ENCODE data around the gene PSMC5.

The PSMC5 gene

GRCh38 chr17:63821804-63822203, 5.4 kb upstream of the PSMC5 start:
- no peak for DNase-seq

- no peak for DNase-seq
These were observed 4.7 kb upstream of the PSMC5 start for GRCh38 chr17:63822537-63822936.

DNA sequence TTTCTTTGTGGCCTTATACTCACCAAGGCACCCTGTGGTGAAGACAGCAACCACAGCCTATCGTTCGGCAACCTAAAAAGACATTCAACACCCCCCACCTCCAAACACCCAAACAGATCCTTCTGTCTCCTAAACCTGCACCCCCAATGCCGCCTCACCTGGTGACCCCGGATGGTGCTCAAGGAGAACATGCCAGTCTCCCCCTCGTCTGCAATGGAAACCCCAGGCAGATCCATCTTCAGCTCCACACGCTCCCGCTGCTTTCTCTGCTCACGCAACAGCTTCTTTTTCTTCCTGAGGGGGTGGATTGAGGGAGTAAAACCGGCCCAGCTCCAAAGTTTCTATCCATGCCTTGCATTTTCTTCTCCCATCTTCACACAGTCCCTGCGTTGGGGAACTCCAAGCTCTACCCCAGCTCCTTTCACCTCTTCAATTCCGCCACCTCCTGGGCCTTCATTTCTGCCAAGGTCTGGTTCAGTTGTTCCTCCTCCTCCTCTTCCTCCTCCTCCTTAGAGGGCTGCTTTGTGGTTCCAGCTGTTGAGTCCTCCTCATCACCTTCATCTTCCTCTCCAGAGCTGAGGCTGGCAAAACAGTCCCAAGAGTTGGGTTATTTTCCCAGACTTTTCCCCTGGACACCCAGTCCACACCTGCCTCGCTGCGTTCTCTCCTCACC, 3.4 kb upstream of the PSMC5 start:
- DNase-seq: no peak

DNA sequence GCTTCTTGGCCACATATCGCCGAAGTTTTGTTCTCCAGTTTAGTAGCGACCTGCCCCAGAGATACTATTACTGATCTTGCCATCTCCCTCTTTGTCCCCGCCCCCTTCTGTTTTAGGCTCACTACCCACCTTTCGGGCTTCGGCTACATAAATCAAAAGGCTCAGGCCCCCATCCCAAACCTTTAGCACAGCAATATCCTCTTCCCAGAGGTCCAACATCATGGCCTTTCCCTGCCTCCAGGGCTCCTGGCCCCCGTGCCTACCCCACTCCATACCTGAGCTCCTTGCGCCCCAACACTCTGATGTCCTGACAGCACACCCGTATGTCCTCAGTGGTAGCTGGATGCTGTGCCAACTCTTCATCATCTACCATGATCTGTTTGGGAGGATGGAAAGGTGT, 2.9 kb upstream of the PSMC5 start:
- no peak for DNase-seq

- DNase-seq: no peak
These were observed 696 bp upstream of the PSMC5 start for GRCh38 chr17:63826468-63827001.

GRCh38 chr17:63827801-63828221, 580 bp downstream of the PSMC5 start:
- no peak for DNase-seq

DNA sequence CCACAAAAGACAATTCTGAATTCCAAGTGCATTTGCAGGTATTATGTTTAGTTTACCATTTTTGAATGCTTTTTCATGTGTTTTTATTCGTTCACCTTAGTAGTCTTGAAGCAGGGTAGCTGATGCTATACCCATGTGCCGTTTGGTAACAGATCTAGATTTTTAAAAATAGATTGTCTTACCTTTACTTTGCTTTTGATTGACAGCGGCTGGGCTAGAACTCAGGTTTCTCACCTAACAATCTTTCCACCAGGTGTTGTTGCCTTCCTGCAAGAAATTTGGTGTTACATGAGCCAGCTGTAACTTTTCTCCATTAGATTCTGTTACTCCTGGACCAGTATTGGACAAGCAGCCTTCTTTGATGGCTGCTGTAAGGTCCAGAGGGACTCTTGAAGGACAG, 1.7 kb downstream of the PSMC5 start:
- no peak for DNase-seq

GRCh38 chr17:63830278-63830677, 3.0 kb downstream of the PSMC5 start:
- DNase-seq: no peak

DNA sequence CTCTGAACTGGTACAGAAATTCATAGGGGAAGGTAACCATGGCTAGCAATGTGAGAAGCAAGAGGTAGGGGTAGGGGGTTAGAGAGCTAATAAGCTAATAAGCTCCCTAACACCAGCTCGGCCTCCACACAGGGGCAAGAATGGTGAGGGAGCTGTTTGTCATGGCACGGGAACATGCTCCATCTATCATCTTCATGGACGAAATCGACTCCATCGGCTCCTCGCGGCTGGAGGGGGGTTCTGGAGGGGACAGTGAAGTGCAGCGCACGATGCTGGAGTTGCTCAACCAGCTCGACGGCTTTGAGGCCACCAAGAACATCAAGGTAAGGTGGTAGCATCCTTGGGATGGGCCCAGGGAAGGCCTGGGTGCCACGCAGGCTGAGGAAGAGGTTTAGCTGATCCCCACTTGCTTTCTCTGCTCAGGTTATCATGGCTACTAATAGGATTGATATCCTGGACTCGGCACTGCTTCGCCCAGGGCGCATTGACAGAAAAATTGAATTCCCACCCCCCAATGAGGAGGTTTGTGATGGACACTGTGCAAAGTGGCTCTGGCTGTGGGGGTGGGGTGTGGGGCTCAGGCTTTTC, 3.8 kb downstream of the PSMC5 start:
- no peak for DNase-seq

DNA sequence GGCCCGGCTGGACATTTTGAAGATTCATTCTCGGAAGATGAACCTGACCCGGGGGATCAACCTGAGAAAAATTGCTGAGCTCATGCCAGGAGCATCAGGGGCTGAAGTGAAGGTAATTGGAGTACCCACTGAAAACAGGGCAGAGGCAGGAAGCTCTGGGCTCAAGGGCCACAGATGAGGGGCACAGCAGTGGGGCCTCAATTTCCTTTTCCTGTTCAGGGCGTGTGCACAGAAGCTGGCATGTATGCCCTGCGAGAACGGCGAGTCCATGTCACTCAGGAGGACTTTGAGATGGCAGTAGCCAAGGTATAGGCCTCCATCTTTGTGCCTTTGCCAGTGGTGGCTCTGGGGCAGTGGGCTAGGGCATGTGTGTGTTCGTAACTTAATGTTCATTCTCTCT, 4.3 kb downstream of the PSMC5 start:
- no peak for DNase-seq

DNA sequence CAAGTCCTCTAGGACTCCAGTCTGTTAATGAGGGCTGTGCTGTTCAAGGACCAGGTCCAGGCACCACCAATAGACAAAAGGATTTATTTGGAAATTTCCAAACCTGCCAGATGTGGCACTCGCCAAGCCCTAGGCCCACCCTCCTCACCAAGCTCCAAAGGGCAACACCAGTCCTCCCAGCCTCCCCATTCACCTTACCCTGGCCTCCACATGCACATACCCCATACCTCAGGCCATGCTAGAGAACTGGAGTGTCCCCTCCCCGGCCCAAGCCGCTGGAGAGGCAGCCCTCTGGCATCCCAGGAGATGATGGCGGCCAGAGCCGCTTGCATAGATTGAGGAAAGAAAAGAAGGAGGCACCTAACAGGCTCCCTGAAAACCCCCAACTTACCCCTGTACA, 4.8 kb downstream of the PSMC5 start:
- no peak for DNase-seq

GRCh38 chr17:63832455-63832854, 5.2 kb downstream of the PSMC5 start:
- DNase-seq: no peak

- DNase-seq: no peak
These were observed 6.0 kb downstream of the PSMC5 start for GRCh38 chr17:63833026-63833740.

DNA sequence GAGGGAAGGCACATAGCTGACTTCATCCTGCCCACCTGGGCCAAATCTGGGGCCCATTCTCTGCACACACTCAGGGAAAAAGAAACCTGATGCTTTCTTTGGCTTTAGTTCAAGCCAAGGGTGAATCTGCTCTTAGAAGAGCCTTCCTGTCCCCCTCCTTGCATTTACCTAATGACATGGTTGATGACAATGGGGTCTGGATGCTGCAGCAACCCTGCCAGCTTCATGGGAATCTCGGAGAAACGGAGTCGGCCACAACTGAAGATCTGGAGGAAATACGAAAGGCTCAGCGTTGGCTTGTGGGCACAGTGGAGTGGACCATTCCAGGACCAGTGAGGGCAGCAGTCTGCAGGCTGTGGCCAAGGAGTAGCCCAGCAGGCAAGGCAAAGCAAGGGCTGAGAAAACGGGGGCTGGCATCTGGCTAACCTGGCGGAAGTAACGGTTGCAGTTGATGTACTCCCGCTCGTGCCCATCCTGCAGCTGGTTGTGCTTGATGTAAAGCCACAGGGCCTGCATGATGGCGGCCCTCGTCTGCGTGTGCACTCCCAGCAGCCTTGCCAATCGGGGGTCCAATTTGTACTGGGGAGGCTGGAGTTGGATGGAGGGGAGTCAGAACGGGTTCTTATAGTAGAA, 6.6 kb downstream of the PSMC5 start:
- DNase-seq: no peak

DNA sequence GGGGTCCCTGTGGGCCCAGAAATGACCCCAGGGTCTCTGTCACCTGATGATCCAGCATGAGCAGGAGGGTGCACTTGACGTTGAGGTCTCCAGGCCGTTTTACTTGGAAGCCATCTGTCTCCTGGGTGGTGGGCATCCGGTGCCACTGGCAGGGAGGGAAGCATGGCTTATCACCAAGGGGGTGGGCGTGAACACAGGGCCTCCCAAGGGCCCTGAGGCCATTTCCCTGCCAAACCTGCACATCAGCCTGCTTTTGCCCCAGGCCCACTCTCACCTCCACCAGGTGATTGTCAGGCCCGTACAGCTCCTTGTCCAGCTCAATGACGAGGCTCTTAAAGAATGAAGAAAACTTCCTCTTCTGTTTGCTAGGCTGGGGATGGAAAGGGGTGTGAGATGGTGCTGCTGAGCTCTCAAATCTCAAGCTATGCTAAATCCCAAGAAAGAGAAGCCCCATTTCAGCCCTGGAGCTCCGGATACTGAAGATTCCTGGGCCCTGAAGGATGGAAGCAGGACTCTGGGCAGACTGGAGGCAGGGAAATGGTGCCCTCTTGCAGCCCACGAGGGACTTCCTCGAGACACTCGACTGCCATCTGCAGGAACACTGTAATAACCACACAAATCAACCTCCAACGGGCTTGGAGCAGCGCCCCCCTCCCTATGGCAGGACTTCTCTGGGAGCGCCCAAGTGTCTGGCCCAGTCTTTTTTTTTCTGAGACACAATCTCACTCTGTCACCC, 7.4 kb downstream of the PSMC5 start:
- peak; percentile 78 for DNase-seq

GRCh38 chr17:63835167-63835720, 8.0 kb downstream of the PSMC5 start:
- DNase-seq: no peak

GRCh38 chr17:63836811-63837210, 9.6 kb downstream of the PSMC5 start:
- DNase-seq: no peak

DNA sequence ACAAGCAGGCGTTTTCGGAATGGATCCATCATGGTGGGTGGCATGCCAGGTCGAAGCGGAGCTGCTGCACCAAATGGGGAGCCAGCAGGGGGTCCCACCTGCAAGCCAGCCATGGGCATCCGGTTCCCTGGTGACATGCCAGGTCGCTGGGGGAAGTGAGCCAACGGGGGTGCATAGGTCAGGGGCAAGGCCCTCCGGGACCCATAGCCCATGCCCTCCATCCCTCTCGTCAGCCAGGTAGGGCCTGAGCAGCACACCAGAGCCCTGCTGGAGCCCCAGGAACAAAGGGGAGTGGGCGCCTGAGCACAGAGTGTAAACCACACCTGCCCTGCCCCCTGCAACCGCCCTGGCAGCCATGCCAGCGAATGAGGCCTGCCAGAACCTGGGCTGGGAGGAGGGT, 10.2 kb downstream of the PSMC5 start:
- no peak for DNase-seq

DNA sequence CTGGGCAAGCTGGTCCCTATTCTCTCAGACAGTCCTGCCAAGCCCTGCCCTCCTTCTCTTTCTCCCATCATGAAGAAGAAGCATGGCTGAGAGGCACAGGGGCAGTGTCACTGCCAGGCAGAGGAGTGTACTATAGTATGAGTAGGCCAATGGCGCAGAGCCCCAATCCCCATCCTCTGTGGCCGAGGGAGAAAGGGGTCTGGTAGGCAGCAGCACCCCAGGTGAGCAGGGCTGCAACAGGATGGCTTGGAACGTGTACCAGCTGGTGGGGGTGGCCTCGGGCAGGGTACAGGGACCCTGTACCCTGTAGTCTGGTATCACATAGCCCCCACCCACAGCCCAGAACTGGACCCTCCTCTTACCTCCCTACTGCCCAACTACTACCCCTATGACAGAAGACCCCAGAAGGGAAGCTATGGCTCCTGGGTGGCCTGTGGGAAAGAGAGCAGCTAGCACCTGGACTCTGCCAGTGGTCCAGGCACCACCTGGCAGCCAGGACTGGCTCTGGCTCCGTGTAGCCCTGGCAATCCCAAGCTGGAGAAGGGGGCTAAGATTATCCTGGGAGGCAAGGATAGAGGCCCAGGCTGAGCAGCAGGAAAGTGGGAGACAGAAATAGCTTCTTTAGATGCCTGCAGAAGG, 10.8 kb downstream of the PSMC5 start:
- DNase-seq: no peak

DNA sequence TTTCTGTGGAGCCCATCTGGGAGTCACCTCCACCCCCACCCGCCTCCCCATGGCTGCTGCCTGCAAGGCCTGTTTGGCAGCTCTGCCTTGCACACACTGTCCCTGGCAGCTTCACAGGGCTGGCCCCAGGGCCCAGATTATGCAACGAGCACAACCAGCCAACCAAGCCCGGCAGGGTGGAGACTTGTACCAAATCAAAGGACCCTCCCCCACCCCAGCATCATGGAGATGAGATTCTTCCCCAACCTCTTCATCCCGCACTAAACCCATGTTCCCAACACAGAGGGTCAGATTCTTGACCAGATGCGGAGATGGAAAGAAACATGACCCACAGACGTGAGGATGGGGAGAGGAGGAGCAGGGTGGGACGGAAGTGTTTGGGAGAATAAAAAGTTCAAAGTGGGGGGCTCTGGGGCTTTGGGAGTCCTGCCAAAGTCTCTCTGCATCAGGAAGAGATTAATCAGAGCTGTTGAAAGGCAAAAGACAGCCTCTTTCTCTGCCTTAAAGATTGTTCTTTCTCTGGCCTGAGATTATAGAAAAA, 11.5 kb downstream of the PSMC5 start:
- DNase-seq: no peak

GRCh38 chr17:63840591-63841349, 13.5 kb downstream of the PSMC5 start:
- DNase-seq: no peak
